ENCODE results near the gene KLRC3. TPM values are rescaled to one million over a fixed set of nuclear protein-coding genes. Genes with fewer than 3 reads are reported as not detected.

Gene KLRC3
- total and polyA plus RNA-seq, 4 donors = 0.08 to 0.50 (median 0.14) TPM; not detected in 1

- no peaks in the 10 kb centered on the region for H3K36me3 ChIP-seq (ENCODE audit: control insufficient read depth in 4 of 4, insufficient read depth in 3 of 4, low read depth in 1 of 4, low read length in 3 of 4)
- no peak overlapping the region for H3K4me3 ChIP-seq (ENCODE audit: low read depth in 1 of 3, low read length in 3 of 3)
- peaks cover 0 to 2% (median 0%) of the 10 kb centered on the region in 4 donors for H3K9me3 ChIP-seq (ENCODE audit: control insufficient read depth in 4 of 4, low read length in 3 of 4)
- H3K27me3 ChIP-seq (ENCODE audit: control insufficient read depth in 4 of 4, insufficient read depth in 4 of 4, low read length in 3 of 4) = peaks cover 0 to 6% (median 0%) of the 10 kb centered on the region in 4 donors
- no peaks in the 10 kb centered on the region for H3K4me1 ChIP-seq (ENCODE audit: control insufficient read depth in 4 of 4, insufficient read depth in 4 of 4, low read length in 3 of 4)
- no peak for DNase-seq (ENCODE audit: low spot score)
- no peak overlapping the region for H3K27ac ChIP-seq (ENCODE audit: low read depth in 1 of 2, low read length in 2 of 2)
- TF ChIP-seq YY1 (IDR thresholded peaks at IDR 0.05) (no peak), REST (IDR thresholded peaks at IDR 0.05) (no peak), FOXA1 (IDR thresholded peaks at IDR 0.05) (no peak), TAF1 (conservative IDR thresholded peaks at IDR 0.05) (no peak), RAD21 (IDR thresholded peaks at IDR 0.05) (no peak)
- H3K9ac ChIP-seq (ENCODE audit: low read depth in 1 of 2, low read length in 2 of 2) = no peak overlapping the region
Measured at GRCh38 chr12:10400829-10401228, 19.6 kb downstream of the KLRC3 start.

- no peak for DNase-seq (ENCODE audit: low spot score)
- peaks cover 0 to 6% (median 0%) of the 10 kb centered on the region in 4 donors for H3K27me3 ChIP-seq (ENCODE audit: control insufficient read depth in 4 of 4, insufficient read depth in 4 of 4, low read length in 3 of 4)
- 85% methylated on average over 2 of the region's 2 CpGs for WGBS
- H3K4me1 ChIP-seq (ENCODE audit: control insufficient read depth in 4 of 4, insufficient read depth in 4 of 4, low read length in 3 of 4) = no peaks in the 10 kb centered on the region
- no peaks in the 10 kb centered on the region for H3K9me3 ChIP-seq (ENCODE audit: control insufficient read depth in 4 of 4, low read length in 3 of 4)
- no peaks in the 10 kb centered on the region for H3K36me3 ChIP-seq (ENCODE audit: control insufficient read depth in 4 of 4, insufficient read depth in 3 of 4, low read depth in 1 of 4, low read length in 3 of 4)
- no peak overlapping the region for H3K9ac ChIP-seq (ENCODE audit: low read depth in 1 of 2, low read length in 2 of 2)
- no peak overlapping the region for H3K27ac ChIP-seq (ENCODE audit: low read depth in 1 of 2, low read length in 2 of 2)
- H3K4me3 ChIP-seq (ENCODE audit: low read depth in 1 of 3, low read length in 3 of 3) = no peak overlapping the region
- TF ChIP-seq REST (IDR thresholded peaks at IDR 0.05) (no peak), FOXA1 (IDR thresholded peaks at IDR 0.05) (no peak), ZBTB33 (IDR thresholded peaks at IDR 0.05) (no peak), TAF1 (conservative IDR thresholded peaks at IDR 0.05) (no peak), RAD21 (IDR thresholded peaks at IDR 0.05) (no peak), MAX (IDR thresholded peaks at IDR 0.05) (no peak), EGR1 (IDR thresholded peaks at IDR 0.05; ENCODE audit: low read depth in 2 of 2) (no peak)
Measured at GRCh38 chr12:10398168-10398567, 22.2 kb downstream of the KLRC3 start.
